Kidney glomerular epithelial cell (primary cell): ENCODE measurements around the gene M1AP.
"Not testable (repeated sequence)": the region's sequence is repeated elsewhere in the genome, so short reads cannot be mapped to it uniquely, and the experiment has no call there.

Experiments
- DNase-seq: peaks from one replicate; lab custom pipeline; 2025; lab: John Stamatoyannopoulos, UW

M1AP gene

GRCh38 chr2:74653589-74653984, 5.5 kb upstream of the M1AP start:
- no peak for DNase-seq

DNA sequence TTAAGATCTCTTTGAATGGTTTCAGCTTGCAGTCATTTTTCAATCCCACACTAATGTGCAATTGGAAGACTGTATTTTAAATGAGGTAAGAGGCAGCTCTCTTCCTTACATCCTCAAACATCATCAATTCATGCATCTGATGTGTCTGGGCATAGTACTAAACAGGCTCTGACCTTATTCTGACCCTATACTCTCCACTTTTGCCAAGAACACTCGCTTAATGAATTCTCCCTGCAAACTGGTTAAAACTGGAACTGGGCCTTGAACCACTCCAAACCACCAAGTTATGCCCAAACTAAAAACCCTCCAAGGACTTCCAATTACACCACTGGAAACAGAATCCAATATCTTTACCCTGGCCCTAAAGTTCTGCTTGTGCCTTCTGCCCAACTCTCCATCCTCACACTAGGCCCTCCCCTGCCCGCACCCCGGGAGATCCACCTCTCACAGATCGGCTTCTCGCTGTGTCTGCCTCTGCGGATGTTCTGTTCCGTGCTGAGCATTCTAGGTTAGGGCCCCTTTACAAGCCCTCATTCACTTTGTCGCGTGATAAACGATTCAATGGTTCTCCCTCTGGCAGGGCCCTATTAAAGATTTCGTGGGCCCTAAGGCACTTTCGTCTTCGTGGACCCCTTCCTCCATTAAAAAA, 1.2 kb downstream of the M1AP start:
- no peak for DNase-seq

GRCh38 chr2:74646201-74646600, 1.9 kb downstream of the M1AP start:
- DNase-seq: no peak

GRCh38 chr2:74645344-74645743, 2.8 kb downstream of the M1AP start:
- DNase-seq: no peak

GRCh38 chr2:74639550-74639949, 8.6 kb downstream of the M1AP start:
- no peak for DNase-seq

- DNase-seq: no peak
These were observed 15.2 kb downstream of the M1AP start for GRCh38 chr2:74632939-74633312.

- DNase-seq: no peak
These were observed 15.8 kb downstream of the M1AP start for GRCh38 chr2:74632209-74632938.

DNA sequence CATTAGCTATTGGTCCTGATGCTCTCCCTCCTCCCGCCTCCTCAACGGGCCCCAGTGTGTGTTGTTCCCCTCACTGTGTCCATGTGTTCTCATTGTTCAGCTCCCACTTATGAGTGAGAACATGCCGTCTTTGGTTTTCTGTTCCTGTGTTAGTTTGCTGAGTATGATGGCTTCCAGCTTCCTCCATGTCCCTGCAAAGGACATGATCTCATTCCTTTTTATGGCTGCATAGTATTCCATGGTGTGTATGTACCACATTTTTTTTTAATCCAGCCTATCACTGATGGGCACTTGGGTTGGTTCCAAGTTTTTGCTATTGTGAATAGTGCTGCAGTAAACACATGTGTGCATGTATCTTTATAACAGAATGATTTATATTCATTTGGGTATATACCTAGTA, 17.7 kb downstream of the M1AP start:
- DNase-seq: not testable (repeated sequence)

DNA sequence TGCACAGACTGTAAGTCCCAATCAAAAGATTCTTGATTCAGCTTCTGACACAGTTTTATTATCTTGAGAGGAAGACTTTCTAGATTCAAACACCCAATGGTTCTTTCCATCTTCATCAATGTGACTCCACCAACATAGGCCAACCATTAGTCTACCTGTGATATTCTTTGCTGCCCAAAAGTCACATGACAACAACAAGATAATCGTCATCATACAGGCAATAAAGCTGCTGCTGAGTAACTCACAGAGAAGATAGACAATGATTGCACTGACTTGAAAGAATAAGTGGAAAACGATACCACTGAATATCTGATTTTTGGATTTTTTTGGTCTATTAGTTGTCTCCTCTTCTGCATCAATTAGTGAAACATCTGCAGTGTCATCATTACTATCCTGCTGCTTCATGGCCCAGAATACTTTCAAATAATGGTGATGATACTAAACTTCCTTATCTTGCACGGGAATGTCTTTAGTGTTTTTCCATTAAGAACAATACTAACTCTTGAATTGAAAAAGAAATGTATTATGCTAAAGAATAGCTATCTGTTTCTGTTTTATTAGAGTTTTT, 19.5 kb downstream of the M1AP start:
- DNase-seq: no peak

DNA sequence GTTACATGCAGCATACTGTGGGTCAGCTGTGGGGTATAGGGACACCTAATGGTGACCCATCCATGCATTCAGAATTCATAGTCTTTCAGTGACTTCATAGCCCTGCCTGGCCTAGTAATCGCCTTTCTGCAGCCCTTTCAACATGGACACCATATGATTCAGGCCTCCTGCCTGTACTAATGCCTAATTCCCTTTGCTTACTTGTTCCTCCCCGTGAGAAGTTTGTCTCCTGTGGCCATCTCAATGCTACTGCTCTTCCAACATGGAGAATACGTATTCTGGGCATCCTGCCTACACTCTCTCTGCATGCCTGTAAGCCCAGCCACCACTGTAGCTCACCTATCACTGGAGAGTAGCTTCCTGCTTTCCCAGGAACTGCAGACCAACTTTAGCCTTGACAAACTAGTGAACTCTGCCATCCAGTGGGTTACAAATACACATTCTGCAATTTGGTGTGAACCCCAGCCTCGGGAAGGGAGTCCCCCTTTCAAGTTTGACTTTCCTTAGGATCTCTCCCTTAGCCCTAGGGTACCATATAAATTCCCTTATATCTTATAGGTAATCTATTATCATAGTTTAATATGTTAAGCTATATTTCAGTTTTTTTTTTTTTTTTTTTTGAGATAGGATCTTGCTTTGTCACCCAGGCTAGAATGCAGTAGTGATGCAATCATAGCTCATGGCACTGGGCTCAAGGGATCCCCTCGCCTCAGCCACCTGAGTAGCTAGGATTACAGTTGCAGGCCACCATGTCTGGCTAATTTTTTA, 22.3 kb downstream of the M1AP start:
- DNase-seq: no peak

GRCh38 chr2:74620671-74621070, 27.5 kb downstream of the M1AP start:
- DNase-seq: no peak

DNA sequence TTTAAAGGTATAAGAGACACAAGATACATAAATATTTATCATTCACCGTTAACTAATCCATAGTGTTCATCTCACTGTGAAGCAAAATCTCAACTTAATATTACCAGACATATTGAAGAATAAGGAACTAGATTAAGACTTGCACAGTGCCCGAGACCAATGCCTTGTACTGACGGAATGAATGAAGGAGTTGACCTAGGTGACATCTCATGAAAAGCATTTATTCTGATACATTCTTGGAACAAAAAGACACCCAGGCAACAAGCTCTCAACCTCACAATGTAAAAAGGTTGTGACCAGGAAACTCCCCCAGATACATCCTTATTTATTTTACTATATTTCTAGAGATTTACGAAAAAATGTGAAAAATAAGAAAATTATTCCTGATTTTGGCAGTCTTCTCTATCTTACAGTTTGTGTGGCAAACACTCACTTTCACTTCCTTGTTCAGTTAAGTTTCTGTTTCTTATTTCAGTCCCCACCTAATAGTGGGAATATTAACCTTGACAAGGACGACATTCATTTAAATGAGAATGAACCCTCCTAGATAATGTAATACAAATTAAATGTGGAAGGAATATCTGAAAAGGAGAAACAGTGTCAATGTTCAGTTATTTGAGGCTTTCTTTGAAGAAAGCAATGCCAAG, 28.4 kb downstream of the M1AP start:
- DNase-seq: no peak

GRCh38 chr2:74618410-74619083, 29.6 kb downstream of the M1AP start:
- DNase-seq: no peak

GRCh38 chr2:74617122-74617521, 31.0 kb downstream of the M1AP start:
- DNase-seq: no peak

DNA sequence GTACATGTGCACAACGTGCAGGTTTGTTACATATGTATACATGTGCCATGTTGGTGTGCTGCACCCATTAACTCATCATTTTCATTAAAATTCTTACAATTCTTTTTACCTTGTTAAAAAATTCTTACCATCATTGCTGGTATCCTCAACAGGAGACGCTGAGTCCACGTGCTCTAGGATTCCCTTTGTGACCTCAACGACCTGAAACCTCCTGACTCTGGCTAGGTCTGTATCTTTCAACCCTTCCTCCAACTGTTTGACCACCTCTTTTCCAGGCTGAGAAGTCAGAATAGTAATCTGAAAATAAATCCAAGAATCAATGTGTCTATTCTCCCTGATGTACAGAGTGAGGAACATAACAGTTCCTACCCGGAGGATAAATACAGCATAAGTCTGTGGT, 41.2 kb downstream of the M1AP start:
- no peak for DNase-seq

DNA sequence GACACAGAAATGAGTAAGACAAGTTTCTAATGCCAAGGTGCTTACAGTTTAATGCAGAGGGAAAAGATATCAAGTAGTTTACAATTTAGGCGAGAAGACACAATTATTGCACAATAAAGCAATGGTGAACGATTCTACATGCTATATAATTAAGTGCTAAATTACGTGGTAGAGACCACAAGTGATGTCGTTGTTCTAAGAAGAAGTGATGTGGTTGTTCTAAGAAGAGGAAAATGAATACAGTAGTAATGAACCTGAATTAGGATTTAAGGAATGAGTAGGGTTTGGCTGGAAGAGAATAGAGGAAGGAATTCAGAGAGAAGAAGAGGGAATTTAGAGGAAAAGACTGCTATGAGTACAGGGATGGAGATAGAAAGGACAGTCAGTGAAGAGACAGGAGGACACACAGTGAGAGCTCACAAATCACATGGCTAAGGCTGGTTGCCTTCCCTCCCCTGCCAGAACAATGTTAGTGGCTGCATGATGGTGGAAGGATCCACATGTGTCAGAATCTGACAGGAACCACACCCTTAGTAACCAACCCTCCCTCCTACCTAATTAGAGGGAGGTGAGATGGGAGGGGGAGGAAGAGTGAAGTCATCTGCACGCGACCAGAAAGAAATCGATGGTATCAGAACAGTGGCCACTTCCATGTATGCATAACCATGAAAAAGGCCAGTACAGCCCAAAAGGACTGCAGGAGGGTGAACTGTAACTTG, 44.7 kb downstream of the M1AP start:
- DNase-seq: no peak

GRCh38 chr2:74602586-74603281, 45.4 kb downstream of the M1AP start:
- peak; percentile 47 for DNase-seq

DNA sequence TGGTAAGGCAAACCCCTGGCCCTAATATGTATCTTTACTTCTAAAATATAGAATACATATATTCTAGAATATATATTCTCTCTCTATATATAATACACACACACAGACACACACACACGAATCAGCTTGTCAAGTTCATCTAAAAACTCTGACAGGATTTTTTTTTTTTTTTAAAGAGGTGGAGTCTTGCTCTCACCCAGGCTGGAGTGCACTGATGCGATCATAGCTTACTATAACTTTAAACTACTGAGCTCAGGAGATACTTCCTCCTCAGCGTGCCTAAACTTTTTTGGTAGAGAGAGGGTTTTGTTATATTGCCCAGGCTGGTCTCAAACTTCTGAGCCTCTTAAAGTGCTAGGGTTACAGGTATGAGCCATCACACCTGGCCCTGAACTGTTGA, 48.5 kb downstream of the M1AP start:
- no peak for DNase-seq

DNA sequence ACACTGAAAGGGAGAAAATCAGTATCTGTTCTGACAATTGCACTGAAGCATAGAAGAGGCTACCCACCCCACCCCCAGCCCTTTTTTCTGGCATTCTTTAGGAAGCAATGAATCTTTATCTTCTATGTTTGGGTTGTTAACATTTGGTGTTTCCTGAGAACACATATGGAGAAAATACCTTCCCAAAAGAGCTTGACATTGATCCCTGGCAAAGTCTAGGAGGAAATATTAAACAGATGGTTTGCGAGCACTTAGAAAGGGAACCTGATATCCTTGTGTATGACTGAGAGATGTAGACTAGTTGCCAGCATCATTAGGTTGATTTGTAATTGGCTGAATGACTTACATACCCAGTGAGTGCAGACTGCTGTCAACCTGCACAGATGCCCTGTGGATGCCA, 50.7 kb downstream of the M1AP start:
- no peak for DNase-seq

- DNase-seq: no peak
These were observed 51.5 kb downstream of the M1AP start for GRCh38 chr2:74596584-74596983.
